Nephron (organoid): Measurements from ENCODE around the gene RAB7B.

Experiments
- H3K27ac Mint-ChIP-seq, 3 experiments: 2 replicates each; pipeline ENCODE4 v1.8.0; 2020; ENCODE audit warnings: mixed read lengths in 3 of 3, mild to moderate bottlenecking in 2 of 3, moderate library complexity in 1 of 3
- H3K27me3 Mint-ChIP-seq: 2 replicates; pipeline ENCODE4 v1.8.0; 2021; ENCODE audit warnings: low read depth, mild to moderate bottlenecking, moderate library complexity, mixed read lengths
- H3K36me3 Mint-ChIP-seq: 2 replicates; pipeline ENCODE4 v1.8.0; 2020; ENCODE audit warnings: low read depth, mixed read lengths
- H3K4me1 Mint-ChIP-seq: 2 replicates; pipeline ENCODE4 v1.8.0; 2020; ENCODE audit warnings: mixed read lengths
- H3K4me3 Mint-ChIP-seq, 3 experiments: 2 replicates each; pipeline ENCODE4 v1.8.0; 2020; ENCODE audit warnings: mild to moderate bottlenecking in 3 of 3, mixed read lengths in 3 of 3, moderate library complexity in 2 of 3
- H3K9me3 Mint-ChIP-seq: 2 replicates; pipeline ENCODE4 v1.8.0; 2020; ENCODE audit warnings: mixed read lengths
- TF ChIP-seq, protein P1 (sequence below), 3 experiments: fragments of 200-600 bp; sonication (generic); IDR thresholded peaks; one replicate each; pipeline ENCODE4 v1.5.0; 2021; ENCODE audit warnings: antibody characterized with exemption in 3 of 3; ENCODE audit not compliant: unreplicated experiment in 3 of 3

Gene RAB7B

DNA sequence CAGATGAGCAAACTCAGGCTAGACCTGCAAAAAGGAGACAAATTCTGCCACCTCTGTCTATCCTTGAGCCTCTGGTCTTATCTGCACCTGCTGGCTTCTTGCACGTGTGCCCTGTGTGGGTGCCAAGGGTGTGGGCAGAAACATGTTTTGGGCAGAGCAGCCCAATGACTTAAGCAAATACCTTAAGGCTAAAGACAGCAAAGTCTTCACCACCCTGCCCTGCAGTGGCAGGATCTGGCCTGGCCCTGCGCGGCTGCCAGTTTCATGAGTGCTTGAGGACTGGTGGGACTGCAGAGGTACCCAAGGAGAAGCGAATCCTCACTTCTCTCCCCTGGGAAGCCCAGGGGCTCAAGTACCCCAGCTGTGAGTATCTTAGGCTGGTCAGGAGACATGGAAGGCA is 56.2 kb downstream of the RAB7B start:
- no peaks in the 10 kb centered on the region for H3K36me3 Mint-ChIP-seq
- no peaks in the 10 kb centered on the region for H3K9me3 Mint-ChIP-seq
- no peak overlapping the region for H3K4me3 Mint-ChIP-seq
- no peak overlapping the region for H3K27ac Mint-ChIP-seq
- TF ChIP-seq, protein P1, sequence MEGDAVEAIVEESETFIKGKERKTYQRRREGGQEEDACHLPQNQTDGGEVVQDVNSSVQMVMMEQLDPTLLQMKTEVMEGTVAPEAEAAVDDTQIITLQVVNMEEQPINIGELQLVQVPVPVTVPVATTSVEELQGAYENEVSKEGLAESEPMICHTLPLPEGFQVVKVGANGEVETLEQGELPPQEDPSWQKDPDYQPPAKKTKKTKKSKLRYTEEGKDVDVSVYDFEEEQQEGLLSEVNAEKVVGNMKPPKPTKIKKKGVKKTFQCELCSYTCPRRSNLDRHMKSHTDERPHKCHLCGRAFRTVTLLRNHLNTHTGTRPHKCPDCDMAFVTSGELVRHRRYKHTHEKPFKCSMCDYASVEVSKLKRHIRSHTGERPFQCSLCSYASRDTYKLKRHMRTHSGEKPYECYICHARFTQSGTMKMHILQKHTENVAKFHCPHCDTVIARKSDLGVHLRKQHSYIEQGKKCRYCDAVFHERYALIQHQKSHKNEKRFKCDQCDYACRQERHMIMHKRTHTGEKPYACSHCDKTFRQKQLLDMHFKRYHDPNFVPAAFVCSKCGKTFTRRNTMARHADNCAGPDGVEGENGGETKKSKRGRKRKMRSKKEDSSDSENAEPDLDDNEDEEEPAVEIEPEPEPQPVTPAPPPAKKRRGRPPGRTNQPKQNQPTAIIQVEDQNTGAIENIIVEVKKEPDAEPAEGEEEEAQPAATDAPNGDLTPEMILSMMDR (IDR thresholded peaks at IDR 0.05; ENCODE audit: unreplicated experiment in 3 of 3): no peak
- peaks cover 24% of the 10 kb centered on the region for H3K27me3 Mint-ChIP-seq
- H3K4me1 Mint-ChIP-seq: no peaks in the 10 kb centered on the region

DNA sequence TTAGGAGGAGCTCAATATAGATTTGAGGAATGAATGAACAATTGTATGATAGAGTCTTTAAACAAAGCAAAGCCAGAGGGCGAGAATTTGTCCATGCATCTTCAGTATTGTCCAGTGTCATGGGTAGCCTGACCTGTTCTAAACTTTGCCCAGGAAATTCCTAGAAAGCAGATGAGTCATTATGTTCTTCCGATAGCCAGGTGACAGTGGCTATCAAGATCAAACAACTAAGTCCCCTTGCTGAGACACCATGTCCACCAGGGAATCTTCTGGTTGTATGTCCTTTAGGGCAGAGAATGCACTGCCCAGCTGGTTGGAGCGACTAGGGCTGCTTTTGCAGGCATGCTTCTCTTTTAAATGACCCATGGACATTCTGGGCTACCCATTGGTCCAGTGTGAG is 58.1 kb downstream of the RAB7B start:
- peaks cover 27% of the 10 kb centered on the region for H3K27me3 Mint-ChIP-seq
- TF ChIP-seq, protein P1 (IDR thresholded peaks at IDR 0.05; ENCODE audit: unreplicated experiment in 3 of 3): no peak
- no peaks in the 10 kb centered on the region for H3K36me3 Mint-ChIP-seq
- no peaks in the 10 kb centered on the region for H3K9me3 Mint-ChIP-seq
- H3K27ac Mint-ChIP-seq: no peak overlapping the region
- H3K4me3 Mint-ChIP-seq: no peak overlapping the region
- H3K4me1 Mint-ChIP-seq: no peaks in the 10 kb centered on the region

DNA sequence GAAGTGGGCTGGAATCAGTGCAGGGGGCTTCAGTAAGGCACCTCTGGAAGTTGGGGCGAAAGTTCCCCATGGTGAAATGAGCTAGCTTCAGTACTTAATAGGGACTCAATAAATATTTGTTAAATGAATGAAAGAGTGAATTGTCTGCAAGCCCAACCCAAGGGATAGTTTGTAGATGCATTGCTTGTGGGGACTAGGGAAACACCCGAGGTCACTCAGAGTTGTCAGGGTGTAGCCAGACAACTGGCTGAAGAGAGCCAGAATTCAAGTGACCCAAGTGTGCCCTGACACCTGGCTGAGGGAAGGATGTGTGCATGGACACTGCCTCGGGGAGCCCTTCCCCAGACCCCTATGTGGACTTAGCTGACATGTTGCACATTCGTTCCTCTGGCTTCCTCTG is 58.7 kb downstream of the RAB7B start:
- no peaks in the 10 kb centered on the region for H3K36me3 Mint-ChIP-seq
- TF ChIP-seq, protein P1 (IDR thresholded peaks at IDR 0.05; ENCODE audit: unreplicated experiment in 3 of 3): no peak
- H3K27ac Mint-ChIP-seq: no peak overlapping the region
- no peaks in the 10 kb centered on the region for H3K4me1 Mint-ChIP-seq
- H3K27me3 Mint-ChIP-seq: peaks cover 31% of the 10 kb centered on the region
- no peaks in the 10 kb centered on the region for H3K9me3 Mint-ChIP-seq
- no peak overlapping the region for H3K4me3 Mint-ChIP-seq

DNA sequence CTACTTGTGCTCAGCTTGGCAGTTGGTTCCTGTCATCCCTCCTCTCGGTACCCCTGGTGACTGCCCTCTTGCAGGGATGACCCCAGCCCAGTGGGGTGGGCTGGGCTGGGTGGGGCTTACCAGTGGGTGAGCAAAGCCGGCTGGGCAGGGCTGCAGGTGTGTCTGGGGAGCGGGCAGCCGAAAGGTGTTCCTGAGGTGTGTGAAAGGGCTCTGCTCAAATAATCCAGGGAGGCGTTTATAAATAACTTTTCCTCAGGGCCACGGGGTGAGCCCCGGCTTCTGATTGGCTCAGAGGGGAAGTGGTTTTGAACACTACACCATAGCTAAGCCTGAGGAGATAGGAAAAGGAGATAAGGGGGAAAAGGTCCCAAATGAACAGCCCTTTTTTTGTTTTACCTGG is 60.0 kb downstream of the RAB7B start, which contains the start of gene SLC26A9:
TSS of gene SLC26A9 (minus strand) at position 212 of the 400 bp plus-strand sequence. CDS start 7,636 bp downstream, outside the sequence.
- TF ChIP-seq, protein P1 (IDR thresholded peaks at IDR 0.05; ENCODE audit: unreplicated experiment in 3 of 3): no peak
- Mint-ChIP-seq H3K4me3 (no peak within 1 kb of the TSS), H3K4me1 (no peaks in the 10 kb centered on the region)

DNA sequence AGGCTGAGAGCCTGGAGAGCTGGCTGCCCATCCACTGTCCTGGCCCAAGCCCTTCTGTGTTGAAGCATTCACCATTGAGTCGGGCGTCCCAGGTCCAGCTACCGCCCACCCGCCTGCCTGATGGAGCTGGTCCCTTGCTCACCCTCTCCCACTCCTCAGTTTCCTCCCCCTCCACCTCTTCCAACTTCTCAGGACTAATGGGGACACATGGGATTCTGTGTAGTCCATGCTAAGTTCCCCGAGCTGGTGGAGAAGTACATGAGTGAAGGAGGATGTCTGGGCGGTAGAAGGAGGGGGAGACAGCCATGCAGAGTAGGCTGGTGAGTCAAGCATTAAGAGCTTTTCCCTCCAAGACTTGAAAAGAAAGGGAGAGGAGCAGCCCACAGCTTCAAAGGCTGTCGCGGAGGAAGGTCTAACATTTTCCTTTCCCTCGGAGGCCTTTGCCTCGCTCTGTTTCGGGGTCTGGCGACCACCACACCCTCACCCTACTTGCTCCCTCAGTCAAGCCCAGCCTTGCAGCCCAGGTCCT is 60.5 kb downstream of the RAB7B start:
- H3K4me3 Mint-ChIP-seq: no peak overlapping the region
- no peaks in the 10 kb centered on the region for H3K9me3 Mint-ChIP-seq
- H3K36me3 Mint-ChIP-seq: no peaks in the 10 kb centered on the region
- H3K4me1 Mint-ChIP-seq: no peaks in the 10 kb centered on the region
- H3K27ac Mint-ChIP-seq: no peak overlapping the region
- peaks cover 48% of the 10 kb centered on the region for H3K27me3 Mint-ChIP-seq
- TF ChIP-seq, protein P1 (IDR thresholded peaks at IDR 0.05; ENCODE audit: unreplicated experiment in 3 of 3): no peak

More for the DNA sequence above, 60.0 kb downstream of the RAB7B start, which contains the start of gene SLC26A9:
- Mint-ChIP-seq H3K36me3 (no peaks in the 10 kb centered on the region), H3K27me3 (peaks cover 43% of the 10 kb centered on the region), H3K9me3 (no peaks in the 10 kb centered on the region), H3K27ac (no peak within 1 kb of the TSS)

DNA sequence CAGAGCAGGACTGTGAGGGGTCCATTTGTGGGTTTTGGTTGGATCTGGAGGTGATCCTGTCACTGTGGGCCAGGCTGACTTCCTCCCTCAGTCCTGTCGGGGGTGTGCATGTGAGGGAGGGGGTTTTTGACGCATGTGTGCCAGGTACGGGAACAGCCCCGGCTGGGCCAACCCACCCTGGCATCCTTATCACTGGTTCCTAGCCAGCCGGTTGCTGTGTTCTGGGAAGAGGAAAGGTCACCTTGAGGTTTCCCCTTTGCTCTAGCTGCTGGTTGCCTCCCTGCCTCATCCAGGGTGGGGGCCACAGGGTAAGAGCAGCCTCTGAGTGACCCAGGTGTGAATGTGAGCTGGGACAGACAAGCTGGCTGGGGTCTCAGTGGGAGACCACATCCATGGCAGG is 62.5 kb downstream of the RAB7B start:
- Mint-ChIP-seq H3K4me3 (no peak overlapping the region), H3K27me3 (peaks cover 54% of the 10 kb centered on the region), H3K4me1 (no peaks in the 10 kb centered on the region), H3K36me3 (no peaks in the 10 kb centered on the region), H3K9me3 (no peaks in the 10 kb centered on the region), H3K27ac (no peak overlapping the region)
- TF ChIP-seq, protein P1 (IDR thresholded peaks at IDR 0.05; ENCODE audit: unreplicated experiment in 3 of 3): no peak
